Ishikawa (cell line): ENCODE data around the gene LAMB3.

Source experiments
- CEBPB ChIP-seq: IDR thresholded peaks from 2 replicates; pipeline ENCODE4 v1.6.1; 2012
- CREB1 ChIP-seq: IDR thresholded peaks from 2 replicates; pipeline ENCODE4 v1.6.1; 2012; ENCODE audit warnings: low read depth
- EGR1 ChIP-seq: IDR thresholded peaks from 2 replicates; pipeline ENCODE4 v1.6.1; 2012
- EP300 ChIP-seq: IDR thresholded peaks from 2 replicates; pipeline ENCODE4 v1.6.1; 2012; ENCODE audit warnings: borderline replicate concordance
- FOXM1 ChIP-seq: IDR thresholded peaks from 2 replicates; pipeline ENCODE4 v1.6.1; 2012; ENCODE audit warnings: low read depth, borderline replicate concordance
- NFIC ChIP-seq: IDR thresholded peaks from 2 replicates; pipeline ENCODE4 v1.6.1; 2012
- RAD21 ChIP-seq: IDR thresholded peaks from 2 replicates; pipeline ENCODE4 v1.6.1; 2012; ENCODE audit warnings: low read depth
- TAF1 ChIP-seq: IDR thresholded peaks from 2 replicates; pipeline ENCODE4 v1.6.1; 2012; ENCODE audit warnings: low read depth, mild to moderate bottlenecking
- TCF12 ChIP-seq: IDR thresholded peaks from 2 replicates; pipeline ENCODE4 v1.6.1; 2012; ENCODE audit warnings: low read depth
- TEAD4 ChIP-seq: IDR thresholded peaks from 2 replicates; pipeline ENCODE4 v1.6.1; 2012
- USF1 ChIP-seq: IDR thresholded peaks from 2 replicates; pipeline ENCODE4 v1.6.1; 2012
- ZBTB7A ChIP-seq: IDR thresholded peaks from 2 replicates; pipeline ENCODE4 v1.6.1; 2012; ENCODE audit warnings: low read depth
- TF ChIP-seq, protein P1 (sequence below): IDR thresholded peaks from 2 replicates; pipeline ENCODE4 v1.6.1; 2012; ENCODE audit warnings: low read depth, mild to moderate bottlenecking
- TF ChIP-seq, protein P2 (sequence below): IDR thresholded peaks from 2 replicates; pipeline ENCODE4 v1.6.1; 2012

GRCh38 chr1:209586221-209586740 lies 65.9 kb downstream of the LAMB3 start:
- TF ChIP-seq TCF12 (no peak), FOXM1 (no peak), CEBPB (no peak), RAD21 (no peak), TAF1 (no peak), EP300 (no peak), EGR1 (no peak), CREB1 (no peak), ZBTB7A (no peak), NFIC (no peak), USF1 (no peak), TEAD4 (no peak)
- TF ChIP-seq, protein P1, sequence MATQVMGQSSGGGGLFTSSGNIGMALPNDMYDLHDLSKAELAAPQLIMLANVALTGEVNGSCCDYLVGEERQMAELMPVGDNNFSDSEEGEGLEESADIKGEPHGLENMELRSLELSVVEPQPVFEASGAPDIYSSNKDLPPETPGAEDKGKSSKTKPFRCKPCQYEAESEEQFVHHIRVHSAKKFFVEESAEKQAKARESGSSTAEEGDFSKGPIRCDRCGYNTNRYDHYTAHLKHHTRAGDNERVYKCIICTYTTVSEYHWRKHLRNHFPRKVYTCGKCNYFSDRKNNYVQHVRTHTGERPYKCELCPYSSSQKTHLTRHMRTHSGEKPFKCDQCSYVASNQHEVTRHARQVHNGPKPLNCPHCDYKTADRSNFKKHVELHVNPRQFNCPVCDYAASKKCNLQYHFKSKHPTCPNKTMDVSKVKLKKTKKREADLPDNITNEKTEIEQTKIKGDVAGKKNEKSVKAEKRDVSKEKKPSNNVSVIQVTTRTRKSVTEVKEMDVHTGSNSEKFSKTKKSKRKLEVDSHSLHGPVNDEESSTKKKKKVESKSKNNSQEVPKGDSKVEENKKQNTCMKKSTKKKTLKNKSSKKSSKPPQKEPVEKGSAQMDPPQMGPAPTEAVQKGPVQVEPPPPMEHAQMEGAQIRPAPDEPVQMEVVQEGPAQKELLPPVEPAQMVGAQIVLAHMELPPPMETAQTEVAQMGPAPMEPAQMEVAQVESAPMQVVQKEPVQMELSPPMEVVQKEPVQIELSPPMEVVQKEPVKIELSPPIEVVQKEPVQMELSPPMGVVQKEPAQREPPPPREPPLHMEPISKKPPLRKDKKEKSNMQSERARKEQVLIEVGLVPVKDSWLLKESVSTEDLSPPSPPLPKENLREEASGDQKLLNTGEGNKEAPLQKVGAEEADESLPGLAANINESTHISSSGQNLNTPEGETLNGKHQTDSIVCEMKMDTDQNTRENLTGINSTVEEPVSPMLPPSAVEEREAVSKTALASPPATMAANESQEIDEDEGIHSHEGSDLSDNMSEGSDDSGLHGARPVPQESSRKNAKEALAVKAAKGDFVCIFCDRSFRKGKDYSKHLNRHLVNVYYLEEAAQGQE, result no peak
- TF ChIP-seq, protein P2, sequence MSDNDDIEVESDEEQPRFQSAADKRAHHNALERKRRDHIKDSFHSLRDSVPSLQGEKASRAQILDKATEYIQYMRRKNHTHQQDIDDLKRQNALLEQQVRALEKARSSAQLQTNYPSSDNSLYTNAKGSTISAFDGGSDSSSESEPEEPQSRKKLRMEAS, result no peak
